Parathyroid adenoma (tissue), 2 donors: Measurements from ENCODE around the gene NYAP1.

ENCODE experiments used
- H2AFZ ChIP-seq: fragments of 300-600 bp; sonication (generic); one replicate; pipeline ENCODE4 v1.7.0; 2017; ENCODE audit warnings: antibody characterized with exemption, mild to moderate bottlenecking
- H3K27ac ChIP-seq: fragments of 300-600 bp; sonication (generic); one replicate; pipeline ENCODE4 v1.7.0; 2017
- H3K27me3 ChIP-seq: fragments of 300-600 bp; sonication (generic); one replicate; pipeline ENCODE4 v1.7.0; 2017; ENCODE audit warnings: low read length; ENCODE audit not compliant: control insufficient read depth, insufficient read depth
- H3K36me3 ChIP-seq: fragments of 300-600 bp; sonication (generic); one replicate; pipeline ENCODE4 v1.7.0; 2017; ENCODE audit warnings: low read length; ENCODE audit not compliant: control insufficient read depth, insufficient read depth
- H3K4me1 ChIP-seq: fragments of 300-600 bp; sonication (generic); one replicate; pipeline ENCODE4 v1.7.0; 2017; ENCODE audit warnings: control low read depth
- H3K4me2 ChIP-seq: fragments of 300-600 bp; sonication (generic); one replicate; pipeline ENCODE4 v1.7.0; 2017; ENCODE audit warnings: low read length
- H3K4me3 ChIP-seq: fragments of 300-600 bp; sonication (generic); one replicate; pipeline ENCODE4 v1.7.0; 2017; ENCODE audit warnings: low read depth, low read length
- H3K79me2 ChIP-seq: fragments of 300-600 bp; sonication (generic); one replicate; pipeline ENCODE4 v1.7.0; 2017; ENCODE audit warnings: control low read depth
- H3K9ac ChIP-seq: fragments of 300-600 bp; sonication (generic); one replicate; pipeline ENCODE4 v1.7.0; 2017; ENCODE audit warnings: mild to moderate bottlenecking
- H3K9me3 ChIP-seq: fragments of 300-600 bp; sonication (generic); one replicate; pipeline ENCODE4 v1.7.0; 2017; ENCODE audit warnings: low read length; ENCODE audit not compliant: control insufficient read depth
- TF ChIP-seq, protein P1 (sequence below): fragments of 300-600 bp; sonication (generic); IDR thresholded peaks from one replicate; pipeline ENCODE4 v1.7.0; 2017; ENCODE audit warnings: antibody characterized with exemption, mild to moderate bottlenecking
- donor health status: primary hyperparathyroidism.

NYAP1 gene

GRCh38 chr7:100543586-100543985, 59.9 kb downstream of the NYAP1 start:
- no peak overlapping the region for H3K4me2 ChIP-seq
- no peak overlapping the region for H3K27ac ChIP-seq
- H3K4me3 ChIP-seq = no peak overlapping the region
- H3K4me1 ChIP-seq = peaks cover 47% of the 10 kb centered on the region
- no peaks in the 10 kb centered on the region for H3K36me3 ChIP-seq
- no peaks in the 10 kb centered on the region for H3K27me3 ChIP-seq
- H3K9me3 ChIP-seq = no peaks in the 10 kb centered on the region
- H3K79me2 ChIP-seq = peaks cover 11% of the 10 kb centered on the region
- TF ChIP-seq, protein P1, sequence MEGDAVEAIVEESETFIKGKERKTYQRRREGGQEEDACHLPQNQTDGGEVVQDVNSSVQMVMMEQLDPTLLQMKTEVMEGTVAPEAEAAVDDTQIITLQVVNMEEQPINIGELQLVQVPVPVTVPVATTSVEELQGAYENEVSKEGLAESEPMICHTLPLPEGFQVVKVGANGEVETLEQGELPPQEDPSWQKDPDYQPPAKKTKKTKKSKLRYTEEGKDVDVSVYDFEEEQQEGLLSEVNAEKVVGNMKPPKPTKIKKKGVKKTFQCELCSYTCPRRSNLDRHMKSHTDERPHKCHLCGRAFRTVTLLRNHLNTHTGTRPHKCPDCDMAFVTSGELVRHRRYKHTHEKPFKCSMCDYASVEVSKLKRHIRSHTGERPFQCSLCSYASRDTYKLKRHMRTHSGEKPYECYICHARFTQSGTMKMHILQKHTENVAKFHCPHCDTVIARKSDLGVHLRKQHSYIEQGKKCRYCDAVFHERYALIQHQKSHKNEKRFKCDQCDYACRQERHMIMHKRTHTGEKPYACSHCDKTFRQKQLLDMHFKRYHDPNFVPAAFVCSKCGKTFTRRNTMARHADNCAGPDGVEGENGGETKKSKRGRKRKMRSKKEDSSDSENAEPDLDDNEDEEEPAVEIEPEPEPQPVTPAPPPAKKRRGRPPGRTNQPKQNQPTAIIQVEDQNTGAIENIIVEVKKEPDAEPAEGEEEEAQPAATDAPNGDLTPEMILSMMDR = no peak
- H3K9ac ChIP-seq = no peak overlapping the region
- H2AFZ ChIP-seq = no peak overlapping the region

DNA sequence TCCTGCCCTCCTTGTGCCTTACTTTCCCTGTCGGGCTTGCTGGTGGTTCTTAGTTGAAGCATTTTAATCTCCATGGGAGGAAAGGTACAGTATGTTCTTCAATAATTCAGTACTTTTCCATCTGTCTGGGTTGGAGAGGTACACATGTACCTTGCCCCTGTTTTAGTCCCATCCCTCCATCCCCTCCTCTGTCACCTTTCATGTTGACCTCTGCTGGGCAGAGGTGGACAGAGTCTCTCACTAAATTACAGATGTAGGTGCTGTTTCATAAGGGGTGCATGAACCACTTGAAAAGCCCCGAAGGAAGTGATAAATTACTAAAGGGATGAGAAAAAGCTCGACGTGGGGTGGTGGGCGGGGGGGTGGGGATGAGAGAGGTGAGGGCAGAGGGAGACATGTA, 60.7 kb downstream of the NYAP1 start:
- Histone ChIP-seq H3K79me2 (peaks cover 11% of the 10 kb centered on the region), H2AFZ (no peak overlapping the region), H3K4me1 (peaks cover 49% of the 10 kb centered on the region), H3K27ac (peak overlapping the region; percentile 92), H3K4me2 (no peak overlapping the region), H3K36me3 (no peaks in the 10 kb centered on the region), H3K4me3 (no peak overlapping the region), H3K9me3 (no peaks in the 10 kb centered on the region), H3K27me3 (no peaks in the 10 kb centered on the region), H3K9ac (no peak overlapping the region)
- TF ChIP-seq, protein P1 = no peak
